Upper lobe of left lung (tissue), 4 donors: Measurements from ENCODE around the gene PFKL.

Experiments used
- EP300 ChIP-seq, 4 donors: sonication (generic); formaldehyde crosslinking; IDR thresholded peaks; one replicate each; pipeline ENCODE4 v1.5.1; 2017; ENCODE audit warnings: antibody characterized with exemption in 4 of 4, control low read depth in 2 of 4
- POLR2A ChIP-seq, 4 donors: fragments of 450-650 bp; IDR thresholded peaks; one replicate each; pipeline ENCODE4 v1.5.1; 2016 to 2017; ENCODE audit warnings: antibody characterized with exemption in 4 of 4, mild to moderate bottlenecking in 2 of 4
- POLR2AphosphoS5 ChIP-seq, 2 donors: sonication (generic); formaldehyde crosslinking; IDR thresholded peaks; one replicate each; pipeline ENCODE4 v1.5.1; 2017; ENCODE audit warnings: antibody characterized with exemption in 2 of 2
- TF ChIP-seq, protein P1 (sequence below), 6 experiments: fragments of 450-650 bp in 4 of 6; fragments of 200-600 bp in 2 of 6; sonication (generic) in 2 of 6; IDR thresholded peaks; one replicate each; pipeline ENCODE4 v1.5.1; 2016 to 2019; ENCODE audit warnings: antibody characterized with exemption in 6 of 6

GRCh38 chr21:44269090-44269489 lies 30.8 kb upstream of the PFKL start:
- TF ChIP-seq, protein P1, sequence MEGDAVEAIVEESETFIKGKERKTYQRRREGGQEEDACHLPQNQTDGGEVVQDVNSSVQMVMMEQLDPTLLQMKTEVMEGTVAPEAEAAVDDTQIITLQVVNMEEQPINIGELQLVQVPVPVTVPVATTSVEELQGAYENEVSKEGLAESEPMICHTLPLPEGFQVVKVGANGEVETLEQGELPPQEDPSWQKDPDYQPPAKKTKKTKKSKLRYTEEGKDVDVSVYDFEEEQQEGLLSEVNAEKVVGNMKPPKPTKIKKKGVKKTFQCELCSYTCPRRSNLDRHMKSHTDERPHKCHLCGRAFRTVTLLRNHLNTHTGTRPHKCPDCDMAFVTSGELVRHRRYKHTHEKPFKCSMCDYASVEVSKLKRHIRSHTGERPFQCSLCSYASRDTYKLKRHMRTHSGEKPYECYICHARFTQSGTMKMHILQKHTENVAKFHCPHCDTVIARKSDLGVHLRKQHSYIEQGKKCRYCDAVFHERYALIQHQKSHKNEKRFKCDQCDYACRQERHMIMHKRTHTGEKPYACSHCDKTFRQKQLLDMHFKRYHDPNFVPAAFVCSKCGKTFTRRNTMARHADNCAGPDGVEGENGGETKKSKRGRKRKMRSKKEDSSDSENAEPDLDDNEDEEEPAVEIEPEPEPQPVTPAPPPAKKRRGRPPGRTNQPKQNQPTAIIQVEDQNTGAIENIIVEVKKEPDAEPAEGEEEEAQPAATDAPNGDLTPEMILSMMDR (IDR thresholded peaks at IDR 0.05) = no peak
- no peak for TF ChIP-seq EP300 (IDR thresholded peaks at IDR 0.05)
- no peak for TF ChIP-seq POLR2AphosphoS5 (IDR thresholded peaks at IDR 0.05)
- TF ChIP-seq POLR2A (IDR thresholded peaks at IDR 0.05) = no peak
